Epithelial cell of esophagus (primary cell): ENCODE results near the gene ENDOD1.

Experiments
- DNase-seq: peaks from one replicate; pipeline ENCODE4 v3.0.0; 2010; ENCODE audit warnings: low read depth
- H3K4me3 ChIP-seq: 2 replicates; pipeline ENCODE4 v1.5.1; 2011; ENCODE audit warnings: mild to moderate bottlenecking, low read length, control low read depth
- CTCF ChIP-seq: IDR thresholded peaks from 2 replicates; pipeline ENCODE4 v1.5.1; 2011; ENCODE audit warnings: low read depth, mild to moderate bottlenecking, low read length, control low read depth, inconsistent platforms; ENCODE audit not compliant: insufficient read depth; ENCODE audit errors: missing control alignments

ENDOD1 gene

DNA sequence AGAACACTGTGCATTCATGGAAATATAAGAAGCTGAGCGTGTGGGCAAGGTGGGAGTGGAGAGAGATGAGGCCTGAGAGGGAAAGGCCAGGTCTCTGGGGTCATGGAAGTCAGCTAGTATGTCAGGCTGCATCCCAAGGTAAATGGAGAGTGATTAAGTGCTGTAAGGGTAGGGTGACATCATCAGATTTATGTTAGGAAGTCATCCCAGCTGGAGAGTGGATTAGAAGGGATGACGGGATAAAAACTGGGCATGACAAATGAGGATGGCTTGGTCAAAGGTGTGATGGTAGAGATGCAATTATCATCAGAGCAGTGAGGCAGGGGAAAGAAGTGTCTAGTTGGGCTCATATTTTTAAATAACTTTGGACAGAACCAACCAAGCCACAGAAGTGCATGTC, 3.5 kb upstream of the ENDOD1 start:
- no peak overlapping the region for H3K4me3 ChIP-seq
- TF ChIP-seq CTCF: no peak
- no peak for DNase-seq

DNA sequence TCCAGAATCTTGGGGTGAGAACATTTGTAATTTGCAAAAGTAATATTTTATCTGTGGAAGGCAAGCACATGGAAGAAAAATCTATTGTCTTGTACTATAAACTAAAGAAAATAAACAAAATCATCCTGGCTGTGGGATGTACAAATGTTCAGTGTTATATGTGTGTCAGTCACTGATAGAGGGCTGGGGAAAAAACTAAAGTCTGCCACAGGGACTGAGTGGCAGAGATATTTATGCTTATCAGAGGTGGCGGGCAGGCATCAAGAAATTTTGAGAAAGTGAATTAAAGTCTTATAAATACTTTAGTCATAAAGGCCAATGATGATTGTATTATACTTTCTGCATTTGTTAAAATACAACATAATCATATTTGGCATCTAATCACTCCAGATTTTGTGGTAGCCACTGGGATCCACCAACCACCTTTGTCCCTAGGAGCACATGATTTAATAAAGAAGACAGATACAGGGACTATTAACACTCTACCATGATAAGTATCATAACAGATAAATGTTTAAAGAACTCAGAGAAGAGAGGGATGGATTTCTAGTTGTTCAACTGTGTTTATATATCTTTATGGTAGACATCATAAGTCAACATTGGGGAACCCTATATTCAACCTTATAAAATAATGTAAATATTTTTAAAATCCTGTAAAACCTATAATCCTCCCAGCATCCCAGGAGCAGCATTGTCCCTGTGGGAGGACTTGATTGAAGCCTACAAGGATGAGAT, 2.6 kb upstream of the ENDOD1 start:
- no peak overlapping the region for H3K4me3 ChIP-seq
- no peak for DNase-seq
- TF ChIP-seq CTCF: no peak

- DNase-seq: no peak
- no peak for TF ChIP-seq CTCF
- H3K4me3 ChIP-seq: peak overlapping the region; percentile 50
Measured at GRCh38 chr11:95088946-95089619, 563 bp upstream of the ENDOD1 start.

DNA sequence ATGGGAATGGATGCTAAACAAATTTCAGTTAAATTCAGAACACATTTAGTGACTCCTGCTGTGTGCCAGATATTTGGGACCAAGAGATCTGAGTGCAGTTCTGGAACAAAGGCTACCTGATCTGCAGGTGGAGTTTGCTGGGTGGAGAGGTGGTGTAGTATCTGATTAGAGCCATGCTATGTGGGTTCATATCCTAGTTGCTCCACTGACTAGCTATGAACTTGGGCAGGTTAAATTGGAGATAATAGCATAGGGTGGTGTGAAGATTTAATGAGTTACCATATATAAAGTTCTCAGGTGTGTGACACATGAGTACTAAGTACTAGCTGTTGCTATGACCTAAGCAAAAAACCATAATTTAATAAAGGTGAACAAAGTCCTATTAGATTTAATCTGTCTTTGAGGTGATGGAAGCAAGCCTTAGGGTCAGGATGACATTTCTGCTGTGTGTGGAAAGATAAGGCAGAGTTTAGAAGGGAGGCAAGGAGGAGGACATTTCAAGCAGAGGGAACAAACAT, 2.1 kb downstream of the ENDOD1 start:
- H3K4me3 ChIP-seq: no peak overlapping the region
- no peak for DNase-seq
- TF ChIP-seq CTCF: no peak

GRCh38 chr11:95092549-95093324, 3.1 kb downstream of the ENDOD1 start:
- H3K4me3 ChIP-seq: no peak overlapping the region
- TF ChIP-seq CTCF: peak; percentile 50
- peak; percentile 53 for DNase-seq

- no peak for DNase-seq
- TF ChIP-seq CTCF: no peak
- no peak overlapping the region for H3K4me3 ChIP-seq
Measured at GRCh38 chr11:95093548-95093947, 3.9 kb downstream of the ENDOD1 start.
